Uterus (tissue), 4 donors: ENCODE measurements around the gene HECW1. TPM values are rescaled to one million over a fixed set of nuclear protein-coding genes. Genes with fewer than 3 reads are reported as not detected.

Source experiments
- DNase-seq, 2 donors: peaks; one replicate each; pipeline ENCODE4 v3.0.0-alpha.2; 2019 to 2020
- H3K27ac ChIP-seq, 2 donors: fragments of 200-600 bp; sonication (generic); 1 replicate in 1 of 2; 2 replicates in 1 of 2; pipeline ENCODE4 v1.5.1; 2016 to 2018
- H3K27me3 ChIP-seq, 2 donors: fragments of 200-600 bp; sonication (generic); one replicate each; pipeline ENCODE4 v1.5.1; 2018 to 2019; ENCODE audit warnings: control low read depth in 1 of 2
- H3K36me3 ChIP-seq, 2 donors: fragments of 200-600 bp; sonication (generic); one replicate each; pipeline ENCODE4 v1.5.1; 2019; ENCODE audit warnings: control low read depth in 1 of 2
- H3K4me1 ChIP-seq, 2 donors: fragments of 200-600 bp; sonication (generic); one replicate each; pipeline ENCODE4 v1.5.1; 2018 to 2019; ENCODE audit warnings: control low read depth in 1 of 2
- H3K4me3 ChIP-seq, 2 donors: fragments of 200-600 bp; sonication (generic); 1 replicate in 1 of 2; 2 replicates in 1 of 2; pipeline ENCODE4 v1.5.1; 2018 to 2019; ENCODE audit warnings: mild to moderate bottlenecking in 1 of 2
- H3K9me3 ChIP-seq, 2 donors: fragments of 200-600 bp; sonication (generic); one replicate each; pipeline ENCODE4 v1.5.1; 2019; ENCODE audit warnings: control low read depth in 1 of 2
- CTCF ChIP-seq, 4 experiments: fragments of 200-600 bp in 2 of 4; fragments of 450-650 bp in 2 of 4; sonication (generic) in 2 of 4; IDR thresholded peaks; one replicate each; pipeline ENCODE4 v1.5.1; 2016 to 2019; ENCODE audit warnings: antibody characterized with exemption in 4 of 4, mild to moderate bottlenecking in 2 of 4, moderate library complexity in 1 of 4
- POLR2A ChIP-seq, 2 donors: fragments of 450-650 bp; IDR thresholded peaks; one replicate each; pipeline ENCODE4 v1.6.1; 2016; ENCODE audit warnings: antibody characterized with exemption in 2 of 2, mild to moderate bottlenecking in 1 of 2, moderate library complexity in 1 of 2
- intact Hi-C: fragments of 100-400 bp; cut with DNase I; formaldehyde crosslinking; loops from one replicate; pipeline ENCODE4 v1.15.1; 2023; ENCODE audit warnings: low total_unique reads
- total RNA-seq, 4 donors: library from RNA; depleted of rRNA in 3 of 4; stranded (reverse); fragments of >200 nt in 3 of 4; gene quantifications; one replicate each; pipeline versions ENCODE4 v1.1.0 to v1.2.4, GENCODE V29; 2014 to 2023
- donor health status: DM: yes; HTN: yes; CAD: no.

HECW1 gene
- total RNA-seq, 4 donors from 2014 or later: 0.28 TPM; not detected in 3

DNA sequence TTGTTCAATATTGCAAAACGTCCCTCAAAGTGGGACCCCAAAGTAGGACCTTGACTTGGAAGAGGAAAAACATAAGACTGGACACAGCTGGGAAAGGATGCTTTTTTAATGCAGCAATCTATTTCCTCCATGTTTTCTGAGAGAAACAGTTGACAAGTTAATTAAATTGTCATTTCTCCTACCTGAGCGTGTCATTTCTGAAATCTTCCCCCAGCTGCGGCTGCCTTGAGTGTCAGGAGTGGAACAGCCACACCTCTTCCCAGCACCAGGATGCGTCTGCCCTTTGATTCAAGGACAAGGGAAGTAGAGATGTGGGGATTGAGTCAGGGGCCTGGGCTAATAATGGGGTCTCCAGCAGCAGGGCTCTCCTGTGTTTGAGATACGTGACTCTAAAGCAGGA lies 171.3 kb downstream of the HECW1 start:
- intact Hi-C loops: no loop called here
- no peak for DNase-seq

DNA sequence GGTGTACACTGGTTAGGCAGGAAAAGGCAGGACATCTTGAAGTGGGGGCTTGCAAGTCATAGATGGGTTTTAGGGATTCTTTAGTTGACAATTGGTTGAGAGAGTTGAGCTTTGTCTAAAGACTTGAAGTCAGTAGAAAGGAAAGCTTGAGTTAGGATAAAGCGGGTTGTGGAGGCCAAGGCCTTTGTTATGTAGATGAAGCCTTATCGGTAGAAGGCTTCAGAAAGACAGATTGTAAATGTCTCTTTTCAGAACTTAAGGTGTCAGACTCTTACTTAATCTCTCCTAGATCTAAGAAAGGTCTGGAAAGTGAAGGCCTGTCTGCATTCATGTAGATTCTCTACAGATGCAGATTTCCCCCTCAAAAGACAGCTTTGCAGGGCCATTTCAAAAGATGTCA lies 177.4 kb downstream of the HECW1 start:
- intact Hi-C loops: no loop called here
- TF ChIP-seq CTCF (IDR thresholded peaks at IDR 0.05): no peak
- no peak for TF ChIP-seq POLR2A (IDR thresholded peaks at IDR 0.05)
- no peaks in the 10 kb centered on the region for H3K36me3 ChIP-seq
- H3K9me3 ChIP-seq: no peaks in the 10 kb centered on the region
- H3K4me1 ChIP-seq: no peaks in the 10 kb centered on the region
- H3K4me3 ChIP-seq: no peak overlapping the region
- H3K27ac ChIP-seq: no peak overlapping the region
- no peaks in the 10 kb centered on the region for H3K27me3 ChIP-seq
- DNase-seq: no peak

More for the DNA sequence above, 171.3 kb downstream of the HECW1 start:
- TF ChIP-seq CTCF (IDR thresholded peaks at IDR 0.05) (no peak), POLR2A (IDR thresholded peaks at IDR 0.05) (no peak)
- no peak overlapping the region for H3K27ac ChIP-seq
- no peaks in the 10 kb centered on the region for H3K27me3 ChIP-seq
- no peaks in the 10 kb centered on the region for H3K36me3 ChIP-seq
- H3K4me1 ChIP-seq: no peaks in the 10 kb centered on the region
- no peak overlapping the region for H3K4me3 ChIP-seq
- H3K9me3 ChIP-seq: no peaks in the 10 kb centered on the region

DNA sequence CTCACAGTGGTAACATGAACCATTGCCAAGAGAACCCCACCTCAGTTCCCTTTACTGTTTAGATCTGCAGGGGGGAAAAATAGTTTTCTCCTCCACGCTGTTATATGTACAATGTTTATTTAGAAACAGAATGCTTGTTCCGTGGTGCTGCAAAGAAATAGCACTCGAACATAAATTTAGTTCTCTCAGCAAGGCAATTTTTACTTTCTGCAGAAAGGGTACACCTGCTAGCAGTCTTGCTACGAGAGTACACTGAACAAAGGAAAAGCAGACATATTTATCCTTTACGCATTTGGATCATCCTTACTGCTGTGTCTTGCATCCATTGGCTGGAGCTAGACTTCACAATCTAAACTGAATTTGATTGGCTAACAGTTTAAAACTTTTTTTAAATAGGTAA lies 178.5 kb downstream of the HECW1 start:
- no peaks in the 10 kb centered on the region for H3K27me3 ChIP-seq
- H3K4me3 ChIP-seq: no peak overlapping the region
- no peak for DNase-seq
- TF ChIP-seq POLR2A (IDR thresholded peaks at IDR 0.05) (no peak), CTCF (IDR thresholded peaks at IDR 0.05) (no peak)
- no peaks in the 10 kb centered on the region for H3K9me3 ChIP-seq
- H3K4me1 ChIP-seq: no peaks in the 10 kb centered on the region
- H3K27ac ChIP-seq: no peak overlapping the region
- intact Hi-C loops: no loop called here
- H3K36me3 ChIP-seq: no peaks in the 10 kb centered on the region

DNA sequence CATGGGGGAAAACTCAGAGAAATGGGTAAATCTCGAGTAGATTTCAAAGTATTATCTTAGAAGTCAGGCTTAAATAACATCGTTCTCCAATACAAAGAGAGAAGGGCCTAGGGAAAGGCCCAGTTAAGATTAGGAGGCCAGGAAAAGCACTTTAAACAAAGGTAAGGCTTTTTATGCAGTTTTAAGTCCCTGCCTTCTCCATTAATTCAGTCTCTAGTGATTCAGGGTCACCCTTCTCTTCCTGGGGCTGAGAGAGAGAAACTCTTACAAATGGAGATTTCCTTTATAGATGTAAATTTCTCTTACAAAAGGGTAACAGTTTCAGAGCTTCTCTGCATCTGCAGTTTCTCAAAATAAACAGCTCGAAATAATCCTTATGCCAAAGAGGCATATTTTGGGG lies 179.3 kb downstream of the HECW1 start:
- no peak for DNase-seq
- Histone ChIP-seq H3K9me3 (no peaks in the 10 kb centered on the region), H3K36me3 (no peaks in the 10 kb centered on the region), H3K27ac (no peak overlapping the region), H3K4me1 (no peaks in the 10 kb centered on the region), H3K27me3 (no peaks in the 10 kb centered on the region), H3K4me3 (no peak overlapping the region)
- intact Hi-C loops: no loop called here
- TF ChIP-seq POLR2A (IDR thresholded peaks at IDR 0.05) (no peak), CTCF (IDR thresholded peaks at IDR 0.05) (no peak)

DNA sequence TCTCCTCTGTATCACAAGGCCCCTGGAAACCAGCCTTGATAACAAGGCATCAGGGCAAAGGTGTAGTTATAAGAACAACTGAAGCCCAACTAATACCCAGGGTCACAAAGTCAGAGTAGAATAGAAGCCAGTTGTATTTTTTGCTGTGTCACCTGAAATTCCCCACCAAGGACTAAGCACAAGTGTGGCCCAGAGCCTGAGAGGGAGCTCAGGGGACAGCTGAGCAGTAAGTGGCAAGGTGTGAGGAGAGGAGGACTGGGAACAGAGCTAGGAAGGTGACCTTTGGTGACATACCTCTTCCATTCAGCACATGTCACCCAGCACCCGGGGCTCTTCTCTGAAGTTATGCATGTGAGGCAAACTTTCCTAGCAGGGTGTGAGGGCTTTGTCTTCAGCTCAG lies 179.9 kb downstream of the HECW1 start:
- Histone ChIP-seq H3K9me3 (no peaks in the 10 kb centered on the region), H3K27ac (no peak overlapping the region), H3K4me1 (no peaks in the 10 kb centered on the region), H3K4me3 (no peak overlapping the region), H3K27me3 (no peaks in the 10 kb centered on the region), H3K36me3 (no peaks in the 10 kb centered on the region)
- intact Hi-C loops: no loop called here
- DNase-seq: no peak
- TF ChIP-seq CTCF (IDR thresholded peaks at IDR 0.05) (no peak), POLR2A (IDR thresholded peaks at IDR 0.05) (no peak)
